K562 (cell line): Measurements from ENCODE around the gene HOXC5.

Experiments
- CHD4 ChIP-seq: fragments of 200-600 bp; sonication (generic); IDR thresholded peaks from 3 replicates; pipeline ENCODE4 v1.6.1; 2012; ENCODE audit warnings: low read depth, mild to moderate bottlenecking, mixed read lengths, low read length, inconsistent platforms; ENCODE audit not compliant: insufficient read depth, insufficient replicate concordance, poor library complexity, severe bottlenecking
- ESRRA ChIP-seq: fragments of 450-650 bp; IDR thresholded peaks from 2 replicates; pipeline ENCODE4 v1.6.1; 2014; ENCODE audit warnings: low read depth, mild to moderate bottlenecking, moderate library complexity, borderline replicate concordance
- POLR2A ChIP-seq: fragments of 450-650 bp; conservative IDR thresholded peaks from 2 replicates; pipeline ENCODE4 v1.6.1; 2016
- RBFOX2 ChIP-seq: fragments of 200-400 bp; formaldehyde crosslinking; IDR thresholded peaks from 2 replicates; pipeline ENCODE4 v1.6.1; 2017; ENCODE audit warnings: low read depth, mild to moderate bottlenecking, low read length, moderate library complexity
- ZBTB17 ChIP-seq: fragments of 450-650 bp; formaldehyde crosslinking; IDR thresholded peaks from 2 replicates; pipeline ENCODE4 v1.4.0; 2020; ENCODE audit warnings: mild to moderate bottlenecking
- ZNF395 ChIP-seq: fragments of 200-800 bp; sonication (Bioruptor generic); IDR thresholded peaks from 2 replicates; pipeline ENCODE4 v1.6.1; 2017; ENCODE audit warnings: missing genetic modification characterization, missing compliant biosample characterization

- TF ChIP-seq POLR2A (no peak), ZNF395 (CRISPR knock-in tag) (no peak), RBFOX2 (no peak), ESRRA (no peak), ZBTB17 (CRISPR knock-in tag) (no peak), CHD4 (no peak)
These were observed 26.2 kb upstream of the HOXC5 start for GRCh38 chr12:54006559-54007220.
